ENCODE data around the gene PNMA8B.

PNMA8B gene

GRCh38 chr19:46489445-46490272 lies 6.0 kb downstream of the PNMA8B start:
- H3K4me3 ChIP-seq (ENCODE audit: low read length) = no peak overlapping the region
- DNase-seq (ENCODE audit: low read depth, low spot score) = no peak

GRCh38 chr19:46488551-46488950 lies 7.1 kb downstream of the PNMA8B start:
- no peak for DNase-seq (ENCODE audit: low read depth, low spot score)
- no peak overlapping the region for H3K4me3 ChIP-seq (ENCODE audit: low read length)

DNA sequence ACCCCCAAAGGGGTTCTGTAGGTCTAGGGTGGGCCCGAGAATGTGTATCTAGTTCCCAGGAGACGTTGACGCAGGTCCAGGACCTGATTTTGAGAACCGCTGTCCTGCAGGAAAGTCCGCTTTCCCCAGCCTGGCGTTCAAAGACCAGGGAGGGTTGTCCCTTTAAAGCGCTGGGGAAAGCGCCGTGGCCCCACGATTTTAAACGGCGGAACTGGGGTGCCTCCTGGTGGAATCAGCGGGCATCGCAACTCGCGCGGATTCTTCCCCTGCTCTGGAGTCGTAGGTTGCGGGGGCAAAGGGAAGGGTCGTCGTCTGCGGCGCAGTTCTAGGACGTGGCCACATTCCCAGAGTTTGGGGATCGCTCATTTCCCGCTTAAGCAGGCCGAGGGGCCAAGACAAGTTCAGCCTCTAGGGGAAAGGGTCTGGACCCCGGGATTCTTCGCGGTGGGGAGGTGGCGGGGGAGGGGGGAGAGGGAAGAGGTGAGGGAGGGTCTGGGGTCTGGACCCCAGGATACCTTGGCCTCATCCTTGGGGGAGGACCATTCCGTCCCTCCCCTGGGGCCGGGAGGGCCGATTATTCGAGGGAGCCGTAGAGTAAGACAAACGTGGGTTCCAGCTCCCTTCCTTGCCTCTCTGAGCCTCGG lies 7.7 kb downstream of the PNMA8B start:
- DNase-seq (ENCODE audit: low read depth, low spot score) = peak; percentile 43
- H3K4me3 ChIP-seq (ENCODE audit: low read length) = no peak overlapping the region

- no peak for DNase-seq (ENCODE audit: low read depth, low spot score)
- H3K4me3 ChIP-seq (ENCODE audit: low read length) = no peak overlapping the region
Measured at GRCh38 chr19:46487178-46487801, 8.4 kb downstream of the PNMA8B start.

DNA sequence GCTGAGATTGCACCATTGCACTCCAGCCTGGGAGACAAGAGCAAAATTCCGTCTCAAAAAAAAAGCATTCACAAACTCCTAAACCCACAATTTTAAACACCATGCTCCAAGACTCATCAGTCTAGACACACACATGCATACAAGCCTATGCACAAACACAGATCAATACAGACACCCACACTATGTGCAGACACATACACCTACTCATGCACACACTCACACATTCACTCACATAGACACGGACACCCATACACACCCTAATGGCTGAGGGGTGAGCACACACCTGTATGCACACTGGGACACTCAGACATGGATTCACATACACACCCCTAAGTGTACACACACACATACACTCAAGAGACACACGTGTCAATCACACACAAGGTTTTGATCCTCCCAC lies 9.3 kb downstream of the PNMA8B start:
- no peak overlapping the region for H3K4me3 ChIP-seq (ENCODE audit: low read length)
- no peak for DNase-seq (ENCODE audit: low read depth, low spot score)

DNA sequence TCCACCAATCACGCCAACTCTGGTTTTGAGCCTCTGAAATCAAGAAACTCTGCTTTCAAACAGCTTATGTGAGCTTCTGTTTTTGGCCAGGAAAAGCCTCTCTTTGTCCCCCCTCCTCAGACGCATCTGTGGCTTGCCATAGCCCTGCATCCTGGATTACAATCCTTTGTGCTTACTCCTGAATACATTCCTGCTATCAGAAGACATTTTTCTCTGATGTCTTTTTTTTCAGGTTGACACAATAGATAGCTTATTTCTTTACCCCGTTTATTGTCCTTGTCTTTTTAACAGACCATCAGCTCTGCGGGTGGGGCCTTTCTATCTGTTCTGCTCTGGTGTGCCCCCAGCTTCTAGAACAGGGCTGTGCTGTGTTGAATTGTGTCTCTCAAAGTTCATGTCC lies 11.0 kb downstream of the PNMA8B start:
- H3K4me3 ChIP-seq (ENCODE audit: low read length) = no peak overlapping the region
- DNase-seq (ENCODE audit: low read depth, low spot score) = no peak

- no peak for DNase-seq (ENCODE audit: low read depth, low spot score)
- H3K4me3 ChIP-seq (ENCODE audit: low read length) = no peak overlapping the region
Measured at GRCh38 chr19:46482631-46483030, 13.0 kb downstream of the PNMA8B start.

GRCh38 chr19:46481947-46482346 lies 13.7 kb downstream of the PNMA8B start:
- DNase-seq (ENCODE audit: low read depth, low spot score) = no peak
- H3K4me3 ChIP-seq (ENCODE audit: low read length) = no peak overlapping the region

- H3K4me3 ChIP-seq (ENCODE audit: low read length) = no peak overlapping the region
- DNase-seq (ENCODE audit: low read depth, low spot score) = no peak
Measured at GRCh38 chr19:46481223-46481848, 14.3 kb downstream of the PNMA8B start.

DNA sequence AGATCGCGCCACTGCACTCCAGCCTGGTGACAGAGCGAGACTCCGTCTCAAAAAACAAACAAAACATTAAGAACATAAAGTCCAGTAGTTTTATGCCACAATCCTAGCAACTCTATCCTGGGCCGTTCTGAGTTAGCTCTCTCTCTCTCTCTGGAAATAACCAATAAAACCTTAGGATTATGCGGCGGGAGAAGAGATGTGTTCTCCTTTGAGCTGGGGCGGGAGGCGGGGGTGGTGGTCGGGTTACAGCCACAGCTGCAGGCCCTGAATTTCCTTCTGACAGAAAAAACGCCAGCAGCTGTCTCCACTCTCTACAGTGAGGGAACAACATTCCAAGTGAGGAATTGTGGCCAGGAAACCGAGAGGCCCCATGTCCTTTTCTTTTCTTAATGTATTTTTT lies 15.3 kb downstream of the PNMA8B start:
- no peak for DNase-seq (ENCODE audit: low read depth, low spot score)
- H3K4me3 ChIP-seq (ENCODE audit: low read length) = no peak overlapping the region

DNA sequence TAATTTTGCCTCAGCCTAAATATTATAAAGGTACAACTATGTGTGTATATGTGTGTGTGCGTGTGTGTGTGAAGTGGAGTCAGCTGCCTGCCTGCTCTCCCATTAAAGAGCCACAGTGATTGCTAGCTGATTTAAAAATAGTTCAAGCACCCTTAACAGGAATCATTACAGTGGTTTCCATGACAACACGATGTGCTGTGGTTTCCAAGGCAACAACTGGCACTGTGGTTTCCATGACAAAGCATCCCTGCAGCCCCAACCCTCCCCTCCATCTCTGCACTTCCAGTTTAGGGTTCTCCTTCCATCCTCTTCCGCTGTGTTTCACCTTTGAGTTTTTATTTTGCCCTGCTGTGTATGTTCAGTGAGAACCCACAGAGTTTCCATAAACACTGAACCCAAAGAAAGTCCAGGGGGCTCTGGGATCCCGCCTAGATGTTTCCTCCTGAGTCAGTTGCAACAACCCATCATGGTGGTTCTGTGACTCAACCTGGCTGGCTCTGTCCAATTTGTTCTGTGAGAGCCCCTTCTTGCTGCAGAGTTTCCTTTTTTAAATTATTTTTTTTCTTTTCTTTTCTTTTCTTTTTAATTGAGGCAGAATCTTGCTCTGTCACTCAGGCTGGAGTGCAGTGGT lies 17.2 kb downstream of the PNMA8B start:
- peak; percentile 55 for DNase-seq (ENCODE audit: low read depth, low spot score)
- no peak overlapping the region for H3K4me3 ChIP-seq (ENCODE audit: low read length)

- no peak overlapping the region for H3K4me3 ChIP-seq (ENCODE audit: low read length)
- DNase-seq (ENCODE audit: low read depth, low spot score) = no peak
Measured at GRCh38 chr19:46475986-46476385, 19.7 kb downstream of the PNMA8B start.

DNA sequence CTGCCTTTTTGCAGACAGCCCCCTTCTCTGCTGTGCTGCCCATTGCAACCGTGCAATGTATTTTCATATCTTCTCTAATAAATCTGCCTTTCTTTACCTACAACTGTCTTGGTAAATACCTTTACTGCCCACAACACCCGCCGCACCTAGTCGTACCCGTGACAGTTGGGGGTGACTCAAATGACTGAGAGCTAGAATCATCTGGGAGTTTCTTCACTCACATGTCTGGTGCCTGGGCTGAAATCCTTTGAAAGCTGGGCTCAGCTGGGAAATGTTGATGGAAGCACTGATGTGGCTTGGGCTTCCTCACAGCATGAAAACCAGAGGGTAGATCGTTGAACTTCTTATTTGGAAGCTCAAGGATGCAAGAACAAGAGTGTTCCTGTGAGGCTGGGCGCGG lies 21.5 kb downstream of the PNMA8B start:
- DNase-seq (ENCODE audit: low read depth, low spot score) = no peak

DNA sequence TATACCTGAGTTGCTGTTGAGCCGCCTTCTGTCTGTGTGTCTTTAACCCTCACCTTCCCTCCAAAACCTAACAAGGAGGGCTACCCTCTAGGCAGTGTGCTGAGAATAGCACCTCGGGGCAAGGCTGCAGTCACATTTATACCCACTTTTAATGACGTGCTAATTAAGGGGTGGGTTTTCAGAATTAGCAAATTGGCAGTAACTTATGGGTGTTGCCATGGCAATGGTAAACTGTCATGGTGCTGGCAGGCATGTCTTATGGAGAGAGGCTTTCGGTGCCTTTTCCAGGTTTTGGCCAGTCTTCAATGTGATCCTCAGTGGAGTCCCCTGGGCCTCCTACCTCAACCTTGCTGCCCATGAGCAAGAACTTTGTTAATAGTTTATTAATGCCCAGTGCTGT lies 23.1 kb downstream of the PNMA8B start:
- no peak overlapping the region for H3K4me3 ChIP-seq (ENCODE audit: low read length)
- DNase-seq (ENCODE audit: low read depth, low spot score) = no peak

More for the DNA sequence above, 21.5 kb downstream of the PNMA8B start:
- no peak overlapping the region for H3K4me3 ChIP-seq (ENCODE audit: low read length)

DNA sequence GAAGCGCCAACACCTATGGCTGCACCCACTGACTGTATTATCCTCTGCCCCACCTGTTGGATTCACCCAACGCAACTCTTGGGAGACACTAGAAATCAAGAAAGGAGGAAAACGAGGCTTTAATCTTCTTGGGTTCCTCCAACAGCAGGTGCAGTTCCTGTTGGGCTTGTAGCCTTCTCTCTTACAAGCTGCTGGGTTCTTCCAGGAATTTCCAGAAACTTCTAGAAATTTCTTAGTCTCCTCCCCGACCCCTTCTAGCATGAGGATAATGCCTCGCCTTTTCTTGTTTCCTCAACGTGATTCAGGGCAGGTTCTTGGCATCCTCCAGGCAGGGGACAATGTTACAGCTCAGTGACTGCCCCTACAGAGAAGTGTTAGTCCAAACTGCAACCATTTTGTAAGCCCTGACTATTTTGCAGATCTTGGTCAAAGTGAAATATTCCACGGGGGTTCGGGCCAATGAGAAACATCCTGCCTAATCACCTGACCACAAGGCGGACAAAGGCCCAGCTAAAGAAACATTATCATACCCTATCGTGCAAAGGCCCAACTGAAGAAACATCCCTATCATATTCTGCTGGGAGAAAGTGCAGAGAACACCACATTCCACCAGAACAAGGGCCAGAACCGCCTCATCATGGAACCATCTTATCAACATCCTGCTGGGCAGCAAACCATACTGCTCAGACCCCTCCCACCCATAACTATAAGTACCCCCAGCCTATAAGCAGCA lies 23.7 kb downstream of the PNMA8B start:
- DNase-seq (ENCODE audit: low read depth, low spot score) = no peak
- H3K4me3 ChIP-seq (ENCODE audit: low read length) = peak overlapping the region; percentile 65

GRCh38 chr19:46471116-46471733 lies 24.4 kb downstream of the PNMA8B start, which contains the start of gene PNMA8A:
PNMA8A (minus strand) TSS chr19:46471563; CDS start chr19:46471035, 528 bp downstream.
- H3K4me3 ChIP-seq (ENCODE audit: low read length) = peak within 1 kb of the TSS; percentile 65
- peak; percentile 51 for DNase-seq (ENCODE audit: low read depth, low spot score)

DNA sequence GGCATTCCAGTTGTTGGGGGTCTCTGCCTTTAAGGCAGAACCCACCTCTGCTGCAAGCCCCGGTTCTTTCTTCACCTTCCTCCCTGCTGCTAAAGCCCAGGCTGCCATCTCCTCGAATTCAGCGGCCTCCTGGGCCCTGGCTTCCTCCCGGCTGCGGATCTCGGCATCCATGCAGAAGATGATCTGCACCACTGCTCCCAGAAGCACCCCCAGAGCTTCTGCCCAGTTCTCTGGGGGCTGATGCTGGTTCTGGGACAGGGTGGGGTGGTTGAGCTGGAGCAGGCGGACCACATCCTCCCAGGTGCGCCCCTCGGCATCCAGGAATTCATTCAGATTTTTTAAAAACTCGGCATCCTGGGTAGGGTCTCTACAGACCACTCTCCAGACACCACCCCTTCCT lies 25.3 kb downstream of the PNMA8B start:
- no peak for DNase-seq (ENCODE audit: low read depth, low spot score)
- H3K4me3 ChIP-seq (ENCODE audit: low read length) = peak overlapping the region; percentile 65

DNA sequence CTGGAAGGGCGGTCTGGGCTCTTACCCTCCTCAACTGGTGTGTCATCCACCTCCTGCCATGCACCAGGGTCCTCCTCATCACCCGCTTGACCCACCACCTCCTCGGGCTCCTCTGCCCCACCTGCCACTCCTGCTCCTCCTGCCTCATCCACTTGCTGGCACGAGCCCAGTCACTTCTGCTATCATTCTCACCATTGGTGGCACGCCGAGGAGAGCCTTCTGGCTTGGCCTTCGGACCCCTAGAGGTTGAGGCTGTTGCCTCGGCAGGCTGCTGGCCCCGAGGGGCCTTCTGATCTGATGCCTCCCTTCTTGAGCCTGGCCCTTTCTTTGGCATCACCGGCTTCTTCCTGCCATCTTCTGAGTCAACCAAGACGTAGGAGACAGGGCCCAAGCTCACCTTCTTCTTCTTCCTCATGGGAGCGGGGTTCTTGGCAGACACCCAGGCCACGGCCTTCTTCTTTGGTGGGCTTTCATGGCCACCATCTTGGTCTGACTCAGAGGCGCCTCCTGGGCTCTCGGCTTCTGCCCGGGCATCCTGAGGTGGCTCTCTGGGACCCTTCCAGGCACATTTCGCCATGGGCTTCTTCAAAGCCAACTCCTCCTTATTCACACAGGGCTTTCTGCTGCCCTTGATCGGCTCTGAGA lies 26.0 kb downstream of the PNMA8B start:
- no peak for DNase-seq (ENCODE audit: low read depth, low spot score)
- no peak overlapping the region for H3K4me3 ChIP-seq (ENCODE audit: low read length)

Measured in Jurkat, Clone E6-1 (cell line).